Activated T-cell treated with anti-CD3 and anti-CD28 coated beads, Interleukin-2, amount 50 U/mL, for 1 hour (primary cell): ENCODE data around the gene COL9A2.

Experiments used
- DNase-seq: peaks from one replicate; pipeline ENCODE4 v3.0.0-alpha.2; 2020

The COL9A2 gene

GRCh38 chr1:40256401-40257084, 60.5 kb downstream of the COL9A2 start:
- DNase-seq = no peak

- no peak for DNase-seq
Measured at GRCh38 chr1:40255231-40255630, 61.9 kb downstream of the COL9A2 start.

- no peak for DNase-seq
Measured at GRCh38 chr1:40252601-40253000, 64.5 kb downstream of the COL9A2 start.

DNA sequence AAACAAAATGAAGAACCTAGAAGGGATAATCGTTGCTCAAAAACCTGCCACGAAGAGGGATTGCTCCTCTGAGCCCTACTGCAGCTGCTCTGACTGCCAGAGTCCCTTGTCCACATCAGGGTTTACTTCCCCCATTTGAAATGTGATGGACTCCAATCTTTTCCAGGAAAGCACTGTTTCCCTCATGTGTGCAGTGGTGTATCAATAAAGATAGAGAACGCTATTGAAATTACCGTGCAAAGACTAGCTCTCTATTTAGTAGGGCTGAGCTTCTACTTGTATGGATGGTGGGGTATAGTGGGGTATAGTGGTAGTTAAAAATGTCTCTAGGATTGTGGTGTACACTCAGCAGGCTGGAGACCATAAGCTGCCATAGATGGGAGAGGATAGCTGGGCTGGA, 65.6 kb downstream of the COL9A2 start:
- no peak for DNase-seq
